H7 (cell line): ENCODE measurements around the gene TWIST1. TPM values are rescaled to one million over a fixed set of nuclear protein-coding genes. Genes with fewer than 3 reads are reported as not detected.

Source experiments
- DNase-seq: peaks from one replicate; pipeline ENCODE4 v3.0.0; 2012
- H3K27me3 ChIP-seq: 2 replicates; pipeline ENCODE4 v1.6.0; 2011; ENCODE audit warnings: mild to moderate bottlenecking, low read length; ENCODE audit not compliant: control insufficient read depth, insufficient read depth
- H3K36me3 ChIP-seq: replicated peaks from 2 replicates; pipeline ENCODE4 v1.5.1; 2011; ENCODE audit warnings: low read length; ENCODE audit not compliant: control insufficient read depth, insufficient read depth
- H3K4me3 ChIP-seq: 2 replicates; pipeline ENCODE4 v1.5.1; 2011; ENCODE audit warnings: low read depth, mild to moderate bottlenecking, control low read depth, low read length, moderate library complexity; ENCODE audit not compliant: insufficient read depth
- total RNA-seq: library from RNA; depleted of rRNA; stranded (reverse); fragments of >200 nt; shearing (Covaris generic); gene quantifications from 2 replicates; pipeline ENCODE4 v1.2.3, GENCODE V29; 2014; rRNA removed

Gene TWIST1
- 0.18 and 2.3 TPM in 2 replicates for total RNA-seq

- Histone ChIP-seq H3K4me3 (peak within 1 kb of the TSS; percentile 56), H3K27me3 (peaks cover 96% of the 10 kb centered on the region), H3K36me3 (no peaks in the 10 kb centered on the region)
- DNase-seq = peak; percentile 86
Measured at GRCh38 chr7:19117091-19117869, at the start of gene TWIST1. TSS of gene TWIST1 (minus strand) at chr7:19117636. CDS start at chr7:19117321, 315 bp downstream.

GRCh38 chr7:19161671-19162070, 44.2 kb upstream of the TWIST1 start:
- Histone ChIP-seq H3K36me3 (no peaks in the 10 kb centered on the region), H3K27me3 (no peaks in the 10 kb centered on the region; the same call in 1 of the 2 replicates), H3K4me3 (no peak overlapping the region)
- no peak for DNase-seq

GRCh38 chr7:19146699-19147098, 29.3 kb upstream of the TWIST1 start:
- no peak overlapping the region for H3K4me3 ChIP-seq
- peak; percentile 50 for DNase-seq
- no peaks in the 10 kb centered on the region for H3K36me3 ChIP-seq
- peaks cover 60% of the 10 kb centered on the region for H3K27me3 ChIP-seq

GRCh38 chr7:19145434-19146115, 28.1 kb upstream of the TWIST1 start:
- H3K27me3 ChIP-seq = peaks cover 69% of the 10 kb centered on the region
- H3K4me3 ChIP-seq = peak overlapping the region; percentile 46; the same call in 1 of the 2 replicates
- peak; percentile 56 for DNase-seq
- no peaks in the 10 kb centered on the region for H3K36me3 ChIP-seq

GRCh38 chr7:19144661-19145433, 27.4 kb upstream of the TWIST1 start, which contains the start of gene FERD3L:
TSS of gene FERD3L (minus strand) at chr7:19145421. CDS start at chr7:19145362, 59 bp downstream.
- H3K27me3 ChIP-seq = peaks cover 74% of the 10 kb centered on the region
- peak within 1 kb of the TSS; percentile 46; the same call in 1 of the 2 replicates for H3K4me3 ChIP-seq
- peak; percentile 37 for DNase-seq
- no peaks in the 10 kb centered on the region for H3K36me3 ChIP-seq

GRCh38 chr7:19143881-19144574, 26.6 kb upstream of the TWIST1 start:
- no peaks in the 10 kb centered on the region for H3K36me3 ChIP-seq
- DNase-seq = peak; percentile 61
- peaks cover 74% of the 10 kb centered on the region for H3K27me3 ChIP-seq
- peak overlapping the region; percentile 46 for H3K4me3 ChIP-seq

GRCh38 chr7:19139706-19140327, 22.4 kb upstream of the TWIST1 start:
- no peaks in the 10 kb centered on the region for H3K36me3 ChIP-seq
- H3K27me3 ChIP-seq = peaks cover 45% of the 10 kb centered on the region
- H3K4me3 ChIP-seq = no peak overlapping the region
- DNase-seq = no peak

GRCh38 chr7:19133886-19134285, 16.4 kb upstream of the TWIST1 start:
- Histone ChIP-seq H3K27me3 (no peaks in the 10 kb centered on the region; the same call in 1 of the 2 replicates), H3K4me3 (no peak overlapping the region), H3K36me3 (no peaks in the 10 kb centered on the region)
- no peak for DNase-seq

GRCh38 chr7:19133390-19133789, 16.0 kb upstream of the TWIST1 start:
- no peak for DNase-seq
- no peak overlapping the region for H3K4me3 ChIP-seq
- H3K36me3 ChIP-seq = no peaks in the 10 kb centered on the region
- H3K27me3 ChIP-seq = no peaks in the 10 kb centered on the region; the same call in 1 of the 2 replicates

- no peak for DNase-seq
- H3K27me3 ChIP-seq = no peaks in the 10 kb centered on the region; the same call in 1 of the 2 replicates
- no peak overlapping the region for H3K4me3 ChIP-seq
- no peaks in the 10 kb centered on the region for H3K36me3 ChIP-seq
Measured at GRCh38 chr7:19128856-19129255, 11.4 kb upstream of the TWIST1 start.

- no peaks in the 10 kb centered on the region for H3K36me3 ChIP-seq
- H3K4me3 ChIP-seq = no peak overlapping the region
- peak; percentile 47 for DNase-seq
- H3K27me3 ChIP-seq = peaks cover 49% of the 10 kb centered on the region
Measured at GRCh38 chr7:19121977-19122588, 4.6 kb upstream of the TWIST1 start.

- Histone ChIP-seq H3K4me3 (no peak overlapping the region), H3K36me3 (no peaks in the 10 kb centered on the region), H3K27me3 (peaks cover 69% of the 10 kb centered on the region)
- no peak for DNase-seq
Measured at GRCh38 chr7:19119870-19120486, 2.5 kb upstream of the TWIST1 start.

- Histone ChIP-seq H3K27me3 (peaks cover 75% of the 10 kb centered on the region), H3K36me3 (no peaks in the 10 kb centered on the region), H3K4me3 (peak overlapping the region; percentile 3; the same call in 1 of the 2 replicates)
- DNase-seq = no peak
Measured at GRCh38 chr7:19119372-19119771, 1.9 kb upstream of the TWIST1 start.
